Stimulated activated CD8-positive, alpha-beta memory T cell treated with anti-CD3 and anti-CD28 coated beads, Interleukin-4, amount 100 ng/mL, for 48 hours (primary cell): ENCODE data around the gene ITM2B.

Experiments used
- DNase-seq: peaks from one replicate; pipeline ENCODE4 v3.0.0-alpha.2; 2020

ITM2B gene

GRCh38 chr13:48315969-48316650 is 83.1 kb downstream of the ITM2B start:
- no peak for DNase-seq

GRCh38 chr13:48316826-48317510 is 84.0 kb downstream of the ITM2B start:
- DNase-seq, result no peak

GRCh38 chr13:48317511-48318376 is 84.7 kb downstream of the ITM2B start:
- DNase-seq, result peak; percentile 25

GRCh38 chr13:48318377-48318811 is 85.4 kb downstream of the ITM2B start:
- DNase-seq, result no peak

GRCh38 chr13:48318821-48319511 is 86.0 kb downstream of the ITM2B start:
- DNase-seq, result peak; percentile 29
